GOT3 (cell line): ENCODE measurements around the gene TCF12.

ENCODE experiments used
- DNase-seq: peaks from one replicate; lab custom pipeline; 2025; ENCODE audit warnings: mixed read lengths; lab: John Stamatoyannopoulos, UW

The TCF12 gene

GRCh38 chr15:57048930-57049549, 130.6 kb downstream of the TCF12 start:
- DNase-seq: no peak

- DNase-seq: no peak
Measured at GRCh38 chr15:57053470-57053869, 135.0 kb downstream of the TCF12 start.

- no peak for DNase-seq
Measured at GRCh38 chr15:57054204-57054750, 135.8 kb downstream of the TCF12 start.

- no peak for DNase-seq
Measured at GRCh38 chr15:57056357-57056756, 137.9 kb downstream of the TCF12 start.

- DNase-seq: no peak
Measured at GRCh38 chr15:57057134-57057930, 138.9 kb downstream of the TCF12 start.

- no peak for DNase-seq
Measured at GRCh38 chr15:57059026-57059660, 140.7 kb downstream of the TCF12 start.

GRCh38 chr15:57060799-57061198, 142.4 kb downstream of the TCF12 start:
- no peak for DNase-seq

- DNase-seq: no peak
Measured at GRCh38 chr15:57061281-57061680, 142.8 kb downstream of the TCF12 start.

GRCh38 chr15:57061696-57062095, 143.3 kb downstream of the TCF12 start:
- DNase-seq: no peak

GRCh38 chr15:57064033-57064432, 145.6 kb downstream of the TCF12 start:
- DNase-seq: no peak

- no peak for DNase-seq
Measured at GRCh38 chr15:57069423-57069822, 151.0 kb downstream of the TCF12 start.

GRCh38 chr15:57070674-57071073, 152.2 kb downstream of the TCF12 start:
- no peak for DNase-seq

GRCh38 chr15:57079446-57079845, 161.0 kb downstream of the TCF12 start:
- no peak for DNase-seq

- no peak for DNase-seq
Measured at GRCh38 chr15:57079931-57080620, 161.6 kb downstream of the TCF12 start.

GRCh38 chr15:57082054-57082728, 163.7 kb downstream of the TCF12 start:
- DNase-seq: no peak

GRCh38 chr15:57084192-57084591, 165.7 kb downstream of the TCF12 start:
- no peak for DNase-seq

GRCh38 chr15:57085267-57085666, 166.8 kb downstream of the TCF12 start:
- DNase-seq: no peak

- DNase-seq: no peak
Measured at GRCh38 chr15:57086857-57087427, 168.5 kb downstream of the TCF12 start.

- DNase-seq: no peak
Measured at GRCh38 chr15:57089815-57090495, 171.5 kb downstream of the TCF12 start.

GRCh38 chr15:57090496-57090859, 172.0 kb downstream of the TCF12 start:
- no peak for DNase-seq

- DNase-seq: no peak
Measured at GRCh38 chr15:57091636-57092035, 173.2 kb downstream of the TCF12 start.
